ENCODE data around the gene GLCCI1.
A peak's percentile ranks its signal among the peaks of the same experiment; 100 is the strongest.

Gene GLCCI1

GRCh38 chr7:7964250-7964649, 4.3 kb upstream of the GLCCI1 start:
- DNase-seq: no peak

GRCh38 chr7:7964691-7965090, 3.9 kb upstream of the GLCCI1 start:
- DNase-seq: no peak

GRCh38 chr7:7965301-7965700, 3.3 kb upstream of the GLCCI1 start:
- DNase-seq: no peak

GRCh38 chr7:7966141-7966734, 2.4 kb upstream of the GLCCI1 start:
- DNase-seq: no peak

GRCh38 chr7:7967886-7968543, 581 bp upstream of the GLCCI1 start:
- no peak for DNase-seq

GRCh38 chr7:7969306-7970236, 975 bp downstream of the GLCCI1 start:
- peak; percentile 53 for DNase-seq

- DNase-seq: no peak
Observed at GRCh38 chr7:7970237-7970530, 1.6 kb downstream of the GLCCI1 start.

- DNase-seq: peak; percentile 44
Observed at GRCh38 chr7:7970531-7971307, 2.1 kb downstream of the GLCCI1 start.

GRCh38 chr7:7971308-7972040, 2.9 kb downstream of the GLCCI1 start:
- DNase-seq: no peak

- peak; percentile 50 for DNase-seq
Observed at GRCh38 chr7:7972128-7972527, 3.5 kb downstream of the GLCCI1 start.

GRCh38 chr7:7972922-7973594, 4.5 kb downstream of the GLCCI1 start:
- DNase-seq: no peak

GRCh38 chr7:7976677-7977076, 8.1 kb downstream of the GLCCI1 start:
- DNase-seq: peak; percentile 37

- DNase-seq: no peak
Observed at GRCh38 chr7:7977774-7978173, 9.2 kb downstream of the GLCCI1 start.

- no peak for DNase-seq
Observed at GRCh38 chr7:7978860-7979259, 10.3 kb downstream of the GLCCI1 start.

GRCh38 chr7:7979558-7979957, 11.0 kb downstream of the GLCCI1 start:
- no peak for DNase-seq

GRCh38 chr7:7980134-7980533, 11.5 kb downstream of the GLCCI1 start:
- no peak for DNase-seq

GRCh38 chr7:7982904-7983303, 14.3 kb downstream of the GLCCI1 start:
- DNase-seq: no peak

- no peak for DNase-seq
Observed at GRCh38 chr7:7984424-7984823, 15.8 kb downstream of the GLCCI1 start.

GRCh38 chr7:7988706-7989105, 20.1 kb downstream of the GLCCI1 start:
- DNase-seq: no peak

GRCh38 chr7:7989133-7989532, 20.5 kb downstream of the GLCCI1 start:
- no peak for DNase-seq

GRCh38 chr7:7989616-7990440, 21.2 kb downstream of the GLCCI1 start:
- DNase-seq: no peak
